Stimulated activated CD4-positive, alpha-beta T cell treated with anti-CD3 and anti-CD28 coated beads, Interleukin-12 subunit alpha, Interleukin-12 subunit beta, amount 100 ng/mL, for 48 hours (primary cell): ENCODE measurements around the gene TFB2M.
"Not testable (repeated sequence)": the region's sequence is repeated elsewhere in the genome, so short reads cannot be mapped to it uniquely, and the experiment has no call there.

ENCODE experiments used
- DNase-seq, 3 donors: peaks; one replicate each; pipeline ENCODE4 v3.0.0-alpha.2; 2020; ENCODE audit warnings: low read depth in 2 of 3, low spot score in 1 of 3

TFB2M gene, protein sequence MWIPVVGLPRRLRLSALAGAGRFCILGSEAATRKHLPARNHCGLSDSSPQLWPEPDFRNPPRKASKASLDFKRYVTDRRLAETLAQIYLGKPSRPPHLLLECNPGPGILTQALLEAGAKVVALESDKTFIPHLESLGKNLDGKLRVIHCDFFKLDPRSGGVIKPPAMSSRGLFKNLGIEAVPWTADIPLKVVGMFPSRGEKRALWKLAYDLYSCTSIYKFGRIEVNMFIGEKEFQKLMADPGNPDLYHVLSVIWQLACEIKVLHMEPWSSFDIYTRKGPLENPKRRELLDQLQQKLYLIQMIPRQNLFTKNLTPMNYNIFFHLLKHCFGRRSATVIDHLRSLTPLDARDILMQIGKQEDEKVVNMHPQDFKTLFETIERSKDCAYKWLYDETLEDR

DNA sequence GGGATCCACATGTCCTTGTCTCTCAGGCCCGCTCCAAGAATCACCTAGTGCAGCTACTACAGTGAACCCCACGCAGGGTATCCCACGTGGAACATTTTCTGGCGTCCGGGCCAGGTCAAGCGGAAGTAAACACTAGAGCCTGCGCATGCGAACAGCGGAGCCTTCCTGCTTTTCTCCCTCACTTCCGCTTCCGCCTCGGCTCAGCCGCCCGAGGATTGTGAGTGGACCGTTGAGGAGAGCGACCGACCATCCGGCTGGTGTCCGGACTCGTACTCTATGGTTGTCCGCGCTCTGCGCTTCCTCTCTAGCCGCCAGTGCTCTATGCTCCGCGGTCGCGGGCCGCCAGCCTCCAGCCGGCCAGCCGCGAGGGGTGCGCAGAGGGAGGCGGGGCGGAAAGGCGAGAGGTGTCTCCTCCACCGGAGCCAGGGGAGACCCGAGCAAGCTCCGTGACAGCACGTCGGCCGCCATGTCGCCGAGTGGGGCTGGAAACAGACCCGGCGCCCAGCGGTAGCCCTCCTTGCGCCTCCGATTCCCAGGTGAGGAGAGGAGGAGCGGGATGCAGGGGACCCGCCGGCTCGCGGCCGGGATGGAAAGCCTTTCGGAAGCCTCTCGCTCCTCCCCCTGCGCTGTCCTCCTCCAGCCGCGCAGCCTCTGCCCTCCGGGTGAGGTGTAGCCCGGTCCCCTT is at the start of gene TFB2M, which contains the start of gene CNST:
Gene TFB2M, minus strand, starts transcription at position 134 of the 685 bp plus-strand sequence. Its CDS starts 123 bp downstream, at position 11.
Gene CNST, plus strand, starts transcription at position 329 of the 685 bp plus-strand sequence. CDS start 25,107 bp downstream, outside the sequence.
- peak; percentile 90 to 95 (median 92) for DNase-seq

DNA sequence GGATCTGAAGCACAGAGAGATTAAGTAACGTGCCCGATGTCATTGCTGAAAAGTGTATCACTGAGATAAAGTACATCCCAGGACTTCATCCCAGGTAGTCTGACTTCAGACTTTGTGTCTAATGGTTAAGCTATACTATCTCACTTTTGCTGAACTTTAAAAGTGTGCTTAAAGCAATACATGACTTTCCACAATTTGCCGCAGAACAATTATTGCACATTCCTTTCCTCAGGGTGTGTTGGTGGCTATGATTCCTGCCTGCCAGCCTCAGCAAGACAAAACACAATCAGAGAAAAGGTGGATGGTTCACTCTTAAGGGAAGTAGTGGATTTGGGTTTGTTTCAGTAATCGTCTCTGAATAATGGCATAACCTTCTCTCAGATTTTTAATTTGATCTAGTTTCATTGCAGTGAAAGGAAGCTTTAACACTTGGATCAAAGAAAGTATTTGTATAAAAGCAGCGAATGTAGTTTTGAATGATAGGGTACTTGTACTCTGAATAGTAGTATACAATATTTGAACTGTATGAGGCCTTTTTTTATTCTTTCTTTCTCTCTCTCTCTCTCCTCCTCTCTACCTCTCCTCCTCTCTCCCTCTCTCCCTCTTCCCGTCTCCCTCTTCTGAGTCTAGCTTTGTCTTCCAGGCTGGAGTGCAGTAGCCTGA is 47.2 kb upstream of the TFB2M start:
- DNase-seq, result no peak

DNA sequence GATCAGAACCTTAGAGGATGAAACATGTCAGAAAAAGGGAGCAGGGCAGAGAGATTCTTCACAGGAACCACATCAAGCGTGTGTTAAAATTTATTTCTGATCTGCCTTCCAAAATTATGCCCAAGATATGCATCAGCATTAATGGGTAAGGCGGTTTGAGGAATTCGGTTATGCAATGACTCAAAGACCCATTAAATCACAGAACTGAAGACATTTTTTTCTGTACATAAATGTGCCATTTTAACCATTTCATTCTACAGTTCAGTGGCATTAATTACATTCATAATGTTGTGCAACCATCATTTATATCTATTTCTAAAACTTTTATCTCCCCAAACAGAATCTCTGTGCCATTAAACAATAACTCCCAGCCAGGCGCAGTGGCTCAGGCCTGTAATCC is 43.6 kb upstream of the TFB2M start:
- no peak for DNase-seq

DNA sequence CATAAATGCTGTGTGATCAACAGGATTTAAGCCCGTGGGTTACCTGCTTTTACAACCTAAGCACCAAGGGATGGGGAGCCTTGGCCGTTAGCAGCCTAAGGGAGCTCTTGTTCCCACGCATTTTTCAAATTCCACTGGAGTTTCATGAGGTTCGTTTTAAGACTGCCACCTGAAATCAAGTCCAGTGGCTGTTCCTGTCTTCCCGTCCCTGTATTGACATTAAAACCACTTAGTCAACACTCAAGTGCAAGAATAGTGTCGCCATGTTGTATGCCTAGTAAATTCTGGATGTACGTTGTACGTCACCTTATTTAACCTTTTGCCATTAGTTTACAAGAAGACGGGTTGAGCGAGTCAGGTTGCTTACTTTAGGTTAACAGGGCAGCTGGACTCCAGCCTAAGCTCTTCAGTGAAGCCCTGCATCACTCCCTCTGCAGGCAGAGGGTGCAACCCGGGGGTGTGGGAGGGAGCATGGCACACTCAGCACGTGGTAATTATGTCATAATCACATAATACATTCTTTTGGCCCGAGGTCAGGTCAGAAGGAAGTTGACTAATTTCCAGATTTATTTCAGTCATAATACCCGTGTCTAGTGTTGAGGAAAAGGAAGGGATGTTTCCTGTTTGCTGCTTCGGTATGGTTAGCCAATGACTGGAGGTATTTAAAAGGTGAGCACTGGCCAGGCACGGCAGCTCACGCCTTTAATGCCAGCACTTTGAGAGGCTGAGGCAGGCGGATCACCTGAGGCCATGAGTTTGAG is 42.7 kb upstream of the TFB2M start:
- DNase-seq, result peak; percentile 9 to 21 (median 10)

DNA sequence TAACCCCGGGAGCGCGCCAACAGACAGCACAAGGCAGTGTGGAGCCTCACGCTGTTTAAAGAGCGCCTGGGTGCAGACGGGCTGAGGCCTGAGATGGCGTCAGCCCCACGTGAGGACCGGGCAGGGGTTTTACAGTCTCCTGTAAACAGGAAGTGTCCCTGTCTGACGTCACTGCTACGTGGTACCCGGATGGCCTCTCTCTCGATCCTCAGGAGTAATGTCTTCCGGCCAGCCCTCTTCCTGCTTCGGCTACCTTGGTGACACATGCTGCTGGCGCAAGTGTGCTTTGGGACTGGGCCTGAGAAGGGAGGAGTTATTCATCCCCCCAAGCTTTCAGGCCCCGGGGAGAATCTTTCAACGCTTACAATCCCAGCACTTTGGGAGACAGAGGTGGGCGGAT is 41.4 kb upstream of the TFB2M start:
- no peak for DNase-seq

DNA sequence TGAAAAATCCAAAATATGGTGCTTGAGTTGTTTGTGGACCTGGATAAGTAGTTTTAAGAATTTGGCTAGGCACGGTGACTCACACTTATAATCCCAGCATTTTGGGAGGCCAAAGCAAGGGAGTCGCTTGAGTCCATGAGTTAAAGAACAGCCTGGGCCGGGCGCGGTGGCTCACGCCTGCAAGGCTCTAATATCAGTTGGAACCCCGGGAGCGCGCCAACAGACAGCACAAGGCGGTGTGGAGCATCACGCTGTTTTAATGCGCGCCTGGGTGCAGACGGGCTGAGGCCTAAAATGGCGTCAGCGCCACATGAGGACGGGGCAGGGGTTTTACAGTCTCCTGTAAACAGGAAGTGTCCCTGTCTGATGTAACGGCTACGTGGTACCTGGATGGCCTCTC is 39.2 kb upstream of the TFB2M start:
- DNase-seq, result not testable (repeated sequence)

DNA sequence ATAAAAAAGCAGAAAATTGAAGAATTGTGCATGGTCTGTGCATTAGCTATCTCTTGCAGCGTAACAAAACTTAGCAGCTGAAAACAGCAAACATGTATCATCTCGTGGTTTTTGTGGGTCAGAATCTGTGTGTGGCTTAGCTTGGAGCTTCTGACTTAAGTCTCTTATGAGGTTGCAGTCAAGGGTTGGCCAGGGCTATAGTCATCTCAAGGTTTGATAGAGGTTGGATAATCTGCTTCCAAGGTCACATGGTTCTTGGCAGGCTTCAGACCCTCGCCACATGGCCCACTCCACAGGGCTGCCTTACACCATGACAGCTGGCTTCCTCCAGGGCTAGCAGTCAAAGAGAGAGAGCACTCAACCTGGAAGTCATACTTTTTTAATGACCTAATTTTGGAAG is 36.1 kb upstream of the TFB2M start:
- peak in 1 of 3 donors; percentile 8 for DNase-seq

DNA sequence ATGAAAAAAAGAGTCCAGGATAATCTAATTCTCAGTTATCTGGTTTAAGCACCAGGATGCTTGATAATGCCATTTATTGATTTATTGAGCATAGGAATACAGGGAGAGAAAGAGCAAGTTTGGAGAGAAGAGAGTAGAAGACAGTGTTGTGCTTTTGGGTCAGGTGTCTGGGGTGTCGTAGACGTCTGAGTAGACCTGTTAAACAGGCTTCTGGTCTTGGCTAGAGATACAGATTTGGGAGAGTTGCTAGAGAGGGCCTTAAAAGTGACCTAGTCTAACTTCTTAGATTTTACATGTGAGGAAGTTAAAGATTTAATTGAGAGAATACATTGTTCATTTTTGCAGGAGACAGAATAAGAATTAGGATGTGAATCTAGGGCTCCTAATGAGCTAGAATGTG is 34.5 kb upstream of the TFB2M start:
- DNase-seq, result no peak

DNA sequence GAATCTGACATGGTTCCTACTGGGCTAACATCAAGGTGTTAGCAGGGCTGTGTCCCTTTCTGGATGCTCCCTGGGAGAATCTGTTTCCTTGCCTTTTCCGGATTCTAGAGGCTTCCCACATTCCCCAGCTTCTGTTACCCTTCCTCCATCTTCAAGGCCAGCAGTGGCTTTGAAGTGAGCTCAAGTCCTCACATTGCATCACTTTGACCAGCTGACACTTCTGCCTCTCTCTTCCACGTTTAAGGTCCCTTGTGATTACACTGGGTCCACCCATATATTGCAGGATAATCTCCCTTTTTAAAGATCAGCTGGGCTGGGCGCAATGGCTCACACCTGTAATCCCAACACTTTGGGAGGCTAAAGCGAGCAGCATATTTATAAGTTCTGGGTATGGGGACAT is 33.3 kb upstream of the TFB2M start:
- no peak for DNase-seq

DNA sequence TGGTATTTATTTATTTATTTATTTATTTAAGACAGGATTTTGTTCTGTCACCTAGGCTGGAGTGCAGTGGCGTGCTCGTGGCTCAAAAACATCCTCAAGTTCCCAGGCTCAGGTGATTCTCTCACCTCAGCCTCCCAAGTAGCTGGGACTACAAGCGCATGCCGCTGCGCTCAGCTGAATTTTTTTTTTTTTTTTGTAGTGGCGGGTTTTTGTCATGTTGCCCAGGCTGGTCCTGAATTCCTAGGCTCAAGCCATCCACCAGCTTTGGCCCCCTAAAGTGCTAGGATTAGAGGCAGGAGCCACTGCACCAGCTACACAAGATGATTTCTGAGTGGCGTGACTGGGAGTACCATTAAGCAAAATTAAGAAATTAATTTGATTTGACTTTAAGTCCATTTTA is 31.9 kb upstream of the TFB2M start:
- DNase-seq, result no peak

DNA sequence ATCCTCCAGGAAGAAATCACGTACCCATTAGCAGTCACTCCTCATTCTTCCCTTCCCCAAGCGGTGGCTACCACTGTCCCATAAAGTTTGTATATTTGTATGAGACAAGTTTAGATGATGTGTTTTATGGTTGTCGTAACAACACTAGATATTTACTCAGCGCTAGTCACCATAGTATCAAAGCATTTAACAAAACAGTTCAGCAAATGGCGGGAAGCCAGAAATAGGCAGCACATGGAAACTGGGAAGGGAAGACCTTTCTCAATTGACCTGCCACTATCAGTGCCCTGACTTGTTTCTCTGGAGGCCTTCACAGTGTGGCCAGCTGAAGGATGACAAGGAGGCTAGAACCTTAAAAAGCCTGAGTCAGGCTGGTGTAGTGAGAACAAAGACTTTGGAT is 31.3 kb upstream of the TFB2M start:
- DNase-seq, result no peak

DNA sequence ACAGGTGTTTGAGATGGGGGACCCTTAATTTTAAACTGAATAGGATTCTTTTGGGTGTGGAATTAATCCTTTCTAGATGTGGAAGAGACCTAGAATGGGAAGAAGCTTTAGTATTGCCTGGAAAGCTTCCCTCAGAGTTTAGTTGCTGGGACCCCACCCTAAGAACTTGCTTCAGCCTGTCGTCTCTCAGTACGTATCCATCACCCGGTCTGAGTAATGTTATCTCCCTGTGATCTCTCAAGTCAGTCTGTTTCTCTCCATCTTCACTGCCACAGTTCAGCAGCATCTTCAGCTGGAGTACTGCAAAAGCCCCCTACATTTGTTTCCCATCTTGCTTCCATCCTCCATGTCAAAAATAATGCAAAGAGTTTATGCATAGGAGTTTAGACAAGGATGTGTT is 29.1 kb upstream of the TFB2M start:
- no peak for DNase-seq

DNA sequence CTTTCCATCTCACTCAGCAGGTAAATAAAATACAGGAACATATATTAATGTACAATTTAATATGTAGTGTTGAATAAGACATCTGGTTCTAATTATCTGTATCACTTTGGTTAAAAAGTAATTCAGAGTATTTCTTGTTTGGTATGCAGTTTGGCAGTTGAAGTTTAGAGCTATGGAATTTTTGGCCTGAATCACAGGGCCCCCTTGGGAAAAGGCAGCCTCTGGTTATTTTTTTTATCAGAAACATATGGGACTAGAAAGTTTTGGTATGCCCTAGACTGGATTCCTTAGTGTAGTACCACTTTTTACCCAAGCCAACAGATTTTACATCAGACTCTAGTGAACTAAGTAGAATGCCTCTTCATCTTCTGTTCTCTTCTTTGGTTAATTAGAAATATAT is 26.6 kb upstream of the TFB2M start:
- no peak for DNase-seq

DNA sequence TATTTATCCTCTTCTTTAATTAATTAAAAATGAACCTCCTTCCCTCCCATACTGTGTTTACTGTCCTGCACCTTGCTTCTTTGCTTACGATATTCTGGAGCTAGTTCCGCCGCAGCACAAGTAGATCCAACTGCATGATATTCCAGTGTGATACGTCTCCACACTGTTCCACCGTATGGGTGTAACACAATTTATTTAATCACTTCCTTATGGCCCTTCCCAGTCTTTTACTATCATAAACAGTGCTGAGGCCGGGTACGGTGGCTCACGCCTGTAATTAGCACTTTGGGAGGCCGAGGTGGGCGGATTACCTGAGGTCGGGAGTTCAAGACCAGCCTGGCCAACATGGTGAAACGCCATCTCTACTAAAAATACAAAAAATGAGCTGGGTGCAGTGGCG is 25.9 kb upstream of the TFB2M start:
- no peak for DNase-seq

DNA sequence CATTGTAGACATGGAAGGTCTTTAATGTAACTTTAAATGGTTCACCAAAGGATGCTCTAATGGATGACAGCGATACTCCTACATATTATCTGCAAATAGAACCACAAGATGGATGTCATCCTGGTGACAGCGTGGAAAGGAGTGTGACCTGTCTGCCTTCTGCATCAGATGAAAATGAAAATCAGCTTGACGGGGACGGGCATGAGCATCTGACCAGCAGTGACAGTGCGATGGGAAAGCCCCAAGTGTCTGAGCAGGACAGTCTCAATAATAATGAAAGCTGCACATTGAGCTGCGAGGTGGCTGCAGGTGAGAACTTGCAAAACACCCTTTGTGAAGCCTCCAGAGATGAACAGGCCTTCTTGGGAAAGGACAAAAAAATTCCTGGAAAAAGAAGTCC is 25.4 kb upstream of the TFB2M start:
- DNase-seq, result peak in 1 of 3 donors; percentile 21

DNA sequence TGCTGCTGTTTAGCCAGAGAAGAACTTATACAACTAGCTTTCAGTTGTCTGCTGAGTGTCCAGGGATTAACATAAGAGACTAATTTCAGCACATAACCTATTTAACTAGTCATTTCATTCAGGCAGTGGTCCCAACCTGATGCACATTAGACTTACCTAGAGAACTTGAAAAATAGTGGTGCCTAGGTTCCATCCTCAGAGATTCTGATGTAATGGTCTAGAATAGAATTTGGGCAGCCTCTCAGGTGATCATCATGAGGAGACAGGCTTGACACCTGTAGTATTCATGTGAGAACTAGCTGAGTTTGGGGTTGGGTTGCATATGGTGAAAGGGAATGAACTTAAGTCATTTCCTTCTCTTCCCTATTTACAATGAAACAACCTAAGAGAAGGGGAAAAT is 25.0 kb upstream of the TFB2M start:
- DNase-seq, result no peak

DNA sequence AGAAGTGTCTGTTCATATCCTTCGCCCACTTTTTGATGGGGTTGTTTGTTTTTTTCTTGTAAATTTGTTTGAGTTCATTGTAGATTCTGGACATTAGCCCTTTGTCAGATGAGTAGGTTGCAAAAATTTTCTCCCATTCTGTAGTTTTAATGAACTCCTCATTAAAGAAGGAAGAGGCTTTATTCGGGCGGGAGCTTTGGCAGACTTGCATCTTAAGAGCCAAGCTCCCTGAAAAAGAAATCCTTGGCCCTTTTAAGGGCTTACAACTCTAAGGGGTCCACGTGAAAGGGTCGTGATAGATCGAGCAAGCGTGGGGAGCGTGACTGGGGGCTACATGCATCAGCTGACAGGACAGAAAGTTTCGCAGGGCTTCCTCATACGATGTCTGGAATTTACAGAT is 23.9 kb upstream of the TFB2M start:
- DNase-seq, result not testable (repeated sequence)

DNA sequence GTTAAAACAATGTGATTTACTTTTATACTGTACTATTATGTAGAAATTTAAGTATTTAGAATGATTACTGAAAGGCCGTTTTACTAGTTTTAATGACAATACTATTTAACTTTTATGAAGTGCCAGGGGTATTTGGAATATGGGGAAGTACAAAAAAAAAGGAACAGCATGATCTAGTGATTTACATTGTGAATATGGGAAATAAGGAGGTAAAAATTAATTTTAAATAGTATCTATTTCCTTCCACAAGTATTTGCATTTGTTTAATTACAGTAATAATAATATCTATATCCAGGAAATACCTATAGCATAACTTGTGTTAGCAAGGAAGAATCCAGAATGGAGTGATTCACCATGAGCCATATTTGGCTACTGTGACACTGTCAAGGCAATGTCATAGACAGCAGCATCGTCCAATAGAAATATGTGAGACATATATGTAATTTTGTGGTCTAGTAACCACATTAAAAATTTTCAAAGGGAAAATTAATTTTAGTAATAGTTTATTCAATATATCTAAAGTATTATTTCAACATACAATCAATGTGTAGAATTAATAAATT is 22.2 kb upstream of the TFB2M start:
- no peak for DNase-seq

DNA sequence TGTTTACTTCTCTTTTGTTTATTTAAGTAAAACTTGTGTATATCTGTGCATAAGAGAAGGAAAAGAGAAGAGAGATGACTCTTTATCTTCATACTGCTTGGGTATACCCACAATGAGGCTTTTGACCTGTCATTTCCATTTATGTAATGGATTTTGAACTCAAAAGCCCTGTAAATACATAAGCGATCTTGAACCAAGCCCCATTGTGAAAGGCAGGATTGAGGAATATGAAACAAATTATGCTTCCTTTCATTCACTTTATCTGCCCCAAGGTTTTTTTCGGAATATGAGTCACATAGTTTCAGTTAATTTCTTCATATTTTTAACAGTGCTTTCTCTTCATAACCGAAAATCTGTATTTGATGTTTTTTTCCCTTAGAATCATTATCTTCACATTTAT is 21.5 kb upstream of the TFB2M start:
- no peak for DNase-seq

DNA sequence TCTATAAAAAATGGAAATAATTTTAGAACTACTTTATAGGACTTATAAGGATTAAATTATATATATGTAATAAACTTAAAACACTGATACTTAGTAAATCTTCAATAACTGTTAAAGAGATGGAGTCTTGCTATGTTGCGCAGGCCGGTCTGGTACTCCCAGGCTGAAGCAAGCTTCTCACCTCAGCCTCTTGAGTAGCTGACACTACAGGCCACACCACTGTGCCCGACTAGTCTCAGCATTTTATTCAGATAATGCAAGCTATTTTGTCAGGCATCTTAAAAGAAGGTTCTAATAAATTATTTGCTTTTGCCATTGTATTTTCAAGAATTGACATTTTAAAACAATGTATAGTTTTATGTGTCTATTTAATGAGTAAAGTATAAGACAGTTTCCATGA is 21.0 kb upstream of the TFB2M start:
- no peak for DNase-seq
